Activated CD8-positive, alpha-beta memory T cell treated with anti-CD3 and anti-CD28 coated beads, Interleukin-2, amount 10 ng/mL, durations not matched to agents 7 days and 5 days (primary cell): Measurements from ENCODE around the gene TMEM219. TPM values are rescaled to one million over a fixed set of nuclear protein-coding genes. Genes with fewer than 3 reads are reported as not detected.
"Not testable (repeated sequence)": the region's sequence is repeated elsewhere in the genome, so short reads cannot be mapped to it uniquely, and the experiment has no call there.

Experiments used
- ATAC-seq: fragments of 150-1000 bp; cut with Tn5 transposase; one replicate; pipeline ENCODE4 v1.10.0; 2021; ENCODE audit warnings: moderate library complexity
- CTCF ChIA-PET: fragments of 350-600 bp; sonication (Branson Sonifier 250); formaldehyde crosslinking; loops from one replicate; lab custom pipeline; 2021; ENCODE audit warnings: antibody characterized with exemption; lab: Charles Lee
- DNase-seq: peaks from one replicate; pipeline ENCODE4 v3.0.0-alpha.2; 2020
- H3K27ac Mint-ChIP-seq: one replicate; pipeline ENCODE4 v1.8.0; 2021; ENCODE audit warnings: mild to moderate bottlenecking, mixed read lengths
- H3K27me3 Mint-ChIP-seq: one replicate; pipeline ENCODE4 v1.8.0; 2021; ENCODE audit warnings: mixed read lengths
- H3K36me3 Mint-ChIP-seq: one replicate; pipeline ENCODE4 v1.8.0; 2021; ENCODE audit warnings: mild to moderate bottlenecking, mixed read lengths
- H3K4me1 Mint-ChIP-seq: one replicate; pipeline ENCODE4 v1.8.0; 2021; ENCODE audit warnings: mixed read lengths
- H3K4me3 Mint-ChIP-seq: one replicate; pipeline ENCODE4 v1.8.0; 2021; ENCODE audit warnings: mild to moderate bottlenecking, moderate library complexity, mixed read lengths
- H3K9me3 Mint-ChIP-seq: one replicate; pipeline ENCODE4 v1.8.0; 2022; ENCODE audit warnings: low read depth, mixed read lengths
- total RNA-seq, 2 experiments: library from RNA; stranded (reverse); gene quantifications; one replicate each; pipeline ENCODE4 v1.2.3, GENCODE V29; 2021

Gene TMEM219
- total RNA-seq, 2 experiments from 2014 or later: 56.9 to 67.6 TPM

GRCh38 chr16:30006659-30007377, 44.9 kb downstream of the TMEM219 start:
- Mint-ChIP-seq H3K9me3 (no peaks in the 10 kb centered on the region), H3K27me3 (peaks cover 21% of the 10 kb centered on the region)
- CTCF ChIA-PET: interaction anchor here (1.3 to 2.5 kb wide), 4 partner anchors 25 to 158 kb away, joined by 3 to 12 read pairs (median 6); partner anchors contain the start of genes KCTD13 and TLCD3B

GRCh38 chr16:30007378-30007895, 45.6 kb downstream of the TMEM219 start:
- H3K27me3 Mint-ChIP-seq: peaks cover 27% of the 10 kb centered on the region
- H3K9me3 Mint-ChIP-seq: no peaks in the 10 kb centered on the region
- peaks cover 5% of the 10 kb centered on the region for H3K4me1 Mint-ChIP-seq
- CTCF ChIA-PET: interaction anchor here (1.1 to 2.5 kb wide), 2 partner anchors 48 to 159 kb away, joined by 3 to 7 read pairs; no protein-coding TSS in a partner anchor
- no peak overlapping the region for H3K27ac Mint-ChIP-seq
- H3K4me3 Mint-ChIP-seq: no peak overlapping the region
- no peak for DNase-seq
- H3K36me3 Mint-ChIP-seq: no peaks in the 10 kb centered on the region
- no peak for ATAC-seq

More at GRCh38 chr16:30006659-30007377, 44.9 kb downstream of the TMEM219 start:
- Mint-ChIP-seq H3K36me3 (peaks cover 2% of the 10 kb centered on the region), H3K27ac (no peak overlapping the region), H3K4me1 (peaks cover 3% of the 10 kb centered on the region), H3K4me3 (no peak overlapping the region)
- no peak for ATAC-seq
- no peak for DNase-seq

- H3K27ac Mint-ChIP-seq: no peak overlapping the region
- no peak for ATAC-seq
- H3K27me3 Mint-ChIP-seq: peaks cover 32% of the 10 kb centered on the region
- DNase-seq: no peak
- CTCF ChIA-PET: interaction anchor here (0.9 to 1.1 kb wide), 3 partner anchors 12 to 29 kb away, joined by 3 read pairs; no protein-coding TSS in a partner anchor
- H3K9me3 Mint-ChIP-seq: no peaks in the 10 kb centered on the region
- H3K4me1 Mint-ChIP-seq: peaks cover 5% of the 10 kb centered on the region
- no peaks in the 10 kb centered on the region for H3K36me3 Mint-ChIP-seq
- H3K4me3 Mint-ChIP-seq: no peak overlapping the region
Measured at GRCh38 chr16:30009085-30009862, 47.4 kb downstream of the TMEM219 start.

GRCh38 chr16:30009990-30010843, 48.3 kb downstream of the TMEM219 start:
- Mint-ChIP-seq H3K27me3 (peaks cover 32% of the 10 kb centered on the region), H3K27ac (no peak overlapping the region), H3K4me3 (peak overlapping the region; percentile 50), H3K36me3 (no peaks in the 10 kb centered on the region), H3K9me3 (no peaks in the 10 kb centered on the region), H3K4me1 (peaks cover 5% of the 10 kb centered on the region)
- DNase-seq (no peak), ATAC-seq (no peak)
- CTCF ChIA-PET: interaction anchor here (0.9 to 1.6 kb wide), 2 partner anchors 13 to 162 kb away, joined by 3 to 5 read pairs; no protein-coding TSS in a partner anchor

GRCh38 chr16:30010844-30011713, 49.2 kb downstream of the TMEM219 start, which contains the start of gene DOC2A:
DOC2A (minus strand) TSS chr16:30011027; CDS start chr16:30010222, 805 bp downstream.
- H3K4me1 Mint-ChIP-seq: peaks cover 5% of the 10 kb centered on the region
- peaks cover 32% of the 10 kb centered on the region for H3K27me3 Mint-ChIP-seq
- H3K9me3 Mint-ChIP-seq: no peaks in the 10 kb centered on the region
- peak within 1 kb of the TSS; percentile 50 for H3K4me3 Mint-ChIP-seq
- DNase-seq (no peak), ATAC-seq (peak; percentile 61)
- no peak within 1 kb of the TSS for H3K27ac Mint-ChIP-seq
- CTCF ChIA-PET: interaction anchor here (1.6 kb wide), 1 partner anchor 163 kb away, joined by 5 read pairs; no protein-coding TSS in a partner anchor
- H3K36me3 Mint-ChIP-seq: no peaks in the 10 kb centered on the region

GRCh38 chr16:30011714-30012504, 50.0 kb downstream of the TMEM219 start:
- ATAC-seq (no peak), DNase-seq (no peak)
- Mint-ChIP-seq H3K27me3 (peaks cover 38% of the 10 kb centered on the region), H3K4me1 (peaks cover 5% of the 10 kb centered on the region), H3K9me3 (no peaks in the 10 kb centered on the region), H3K27ac (no peak overlapping the region), H3K36me3 (no peaks in the 10 kb centered on the region), H3K4me3 (peak overlapping the region; percentile 20)
- CTCF ChIA-PET: no interaction called here

GRCh38 chr16:30012598-30012997, 50.7 kb downstream of the TMEM219 start:
- H3K27ac Mint-ChIP-seq, H3K4me1 Mint-ChIP-seq, CTCF ChIA-PET, DNase-seq, H3K9me3 Mint-ChIP-seq, ATAC-seq, H3K36me3 Mint-ChIP-seq, H3K4me3 Mint-ChIP-seq: not testable (repeated sequence)
- H3K27me3 Mint-ChIP-seq: peaks cover 42% of the 10 kb centered on the region

- not testable (repeated sequence) for DNase-seq, H3K27ac Mint-ChIP-seq, H3K4me1 Mint-ChIP-seq, ATAC-seq, H3K9me3 Mint-ChIP-seq, H3K36me3 Mint-ChIP-seq, H3K4me3 Mint-ChIP-seq
- CTCF ChIA-PET: interaction anchor here (0.7 to 1.7 kb wide), 4 partner anchors 17 to 40 kb away, joined by 3 to 6 read pairs (median 3); partner anchors contain the start of gene INO80E
- peaks cover 39% of the 10 kb centered on the region for H3K27me3 Mint-ChIP-seq
Measured at GRCh38 chr16:30015450-30015849, 53.6 kb downstream of the TMEM219 start.

GRCh38 chr16:30016555-30017276, 54.8 kb downstream of the TMEM219 start:
- no peaks in the 10 kb centered on the region for H3K9me3 Mint-ChIP-seq
- H3K4me1 Mint-ChIP-seq: peaks cover 9% of the 10 kb centered on the region
- no peak for ATAC-seq
- H3K27me3 Mint-ChIP-seq: peaks cover 35% of the 10 kb centered on the region
- no peak overlapping the region for H3K4me3 Mint-ChIP-seq
- H3K36me3 Mint-ChIP-seq: no peaks in the 10 kb centered on the region
- CTCF ChIA-PET: interaction anchor here (4.8 kb wide), 1 partner anchor 15 kb away, joined by 21 read pairs; the partner anchor contains the start of gene TLCD3B
- H3K27ac Mint-ChIP-seq: no peak overlapping the region
- no peak for DNase-seq

GRCh38 chr16:30017277-30017656, 55.4 kb downstream of the TMEM219 start:
- peaks cover 29% of the 10 kb centered on the region for H3K27me3 Mint-ChIP-seq
- H3K27ac Mint-ChIP-seq: no peak overlapping the region

More at GRCh38 chr16:30017277-30017656, 55.4 kb downstream of the TMEM219 start:
- H3K9me3 Mint-ChIP-seq: no peaks in the 10 kb centered on the region
- no peak for ATAC-seq
- H3K4me3 Mint-ChIP-seq: no peak overlapping the region
- H3K4me1 Mint-ChIP-seq: peaks cover 7% of the 10 kb centered on the region
- no peak for DNase-seq
- no peaks in the 10 kb centered on the region for H3K36me3 Mint-ChIP-seq
- CTCF ChIA-PET: interaction anchor here (1.1 to 4.8 kb wide), 4 partner anchors 14 to 326 kb away, joined by 3 to 21 read pairs (median 5); partner anchors contain the start of gene TLCD3B
